Uterus (tissue), 4 donors: ENCODE data around the gene CCL14. TPM values are rescaled to one million over a fixed set of nuclear protein-coding genes. Genes with fewer than 3 reads are reported as not detected.

Experiments used
- DNase-seq, 2 donors: peaks; one replicate each; pipeline ENCODE4 v3.0.0-alpha.2; 2019 to 2020
- H3K27ac ChIP-seq, 2 donors: fragments of 200-600 bp; sonication (generic); 1 replicate in 1 of 2; 2 replicates in 1 of 2; pipeline ENCODE4 v1.5.1; 2016 to 2018
- H3K27me3 ChIP-seq, 2 donors: fragments of 200-600 bp; sonication (generic); one replicate each; pipeline ENCODE4 v1.5.1; 2018 to 2019; ENCODE audit warnings: control low read depth in 1 of 2
- H3K36me3 ChIP-seq, 2 donors: fragments of 200-600 bp; sonication (generic); one replicate each; pipeline ENCODE4 v1.5.1; 2019; ENCODE audit warnings: control low read depth in 1 of 2
- H3K4me1 ChIP-seq, 2 donors: fragments of 200-600 bp; sonication (generic); one replicate each; pipeline ENCODE4 v1.5.1; 2018 to 2019; ENCODE audit warnings: control low read depth in 1 of 2
- H3K4me3 ChIP-seq, 2 donors: fragments of 200-600 bp; sonication (generic); 1 replicate in 1 of 2; 2 replicates in 1 of 2; pipeline ENCODE4 v1.5.1; 2018 to 2019; ENCODE audit warnings: mild to moderate bottlenecking in 1 of 2
- H3K9me3 ChIP-seq, 2 donors: fragments of 200-600 bp; sonication (generic); one replicate each; pipeline ENCODE4 v1.5.1; 2019; ENCODE audit warnings: control low read depth in 1 of 2
- POLR2A ChIP-seq, 2 donors: fragments of 450-650 bp; IDR thresholded peaks; one replicate each; pipeline ENCODE4 v1.6.1; 2016; ENCODE audit warnings: antibody characterized with exemption in 2 of 2, mild to moderate bottlenecking in 1 of 2, moderate library complexity in 1 of 2
- intact Hi-C: fragments of 100-400 bp; cut with DNase I; formaldehyde crosslinking; loops from one replicate; pipeline ENCODE4 v1.15.1; 2023; ENCODE audit warnings: low total_unique reads
- total RNA-seq, 4 donors: library from RNA; depleted of rRNA in 3 of 4; stranded (reverse); fragments of >200 nt in 3 of 4; gene quantifications; one replicate each; pipeline versions ENCODE4 v1.1.0 to v1.2.4, GENCODE V29; 2014 to 2023
- TF ChIP-seq, protein P1 (sequence below), 4 experiments: fragments of 200-600 bp in 2 of 4; fragments of 450-650 bp in 2 of 4; sonication (generic) in 2 of 4; IDR thresholded peaks; one replicate each; pipeline ENCODE4 v1.5.1; 2016 to 2019; ENCODE audit warnings: antibody characterized with exemption in 4 of 4, mild to moderate bottlenecking in 2 of 4, moderate library complexity in 1 of 4
- donor health status: DM: yes; HTN: yes; CAD: no.

Gene CCL14
- total RNA-seq, 4 donors from 2014 or later = 0.97 to 165 (median 143) TPM

DNA sequence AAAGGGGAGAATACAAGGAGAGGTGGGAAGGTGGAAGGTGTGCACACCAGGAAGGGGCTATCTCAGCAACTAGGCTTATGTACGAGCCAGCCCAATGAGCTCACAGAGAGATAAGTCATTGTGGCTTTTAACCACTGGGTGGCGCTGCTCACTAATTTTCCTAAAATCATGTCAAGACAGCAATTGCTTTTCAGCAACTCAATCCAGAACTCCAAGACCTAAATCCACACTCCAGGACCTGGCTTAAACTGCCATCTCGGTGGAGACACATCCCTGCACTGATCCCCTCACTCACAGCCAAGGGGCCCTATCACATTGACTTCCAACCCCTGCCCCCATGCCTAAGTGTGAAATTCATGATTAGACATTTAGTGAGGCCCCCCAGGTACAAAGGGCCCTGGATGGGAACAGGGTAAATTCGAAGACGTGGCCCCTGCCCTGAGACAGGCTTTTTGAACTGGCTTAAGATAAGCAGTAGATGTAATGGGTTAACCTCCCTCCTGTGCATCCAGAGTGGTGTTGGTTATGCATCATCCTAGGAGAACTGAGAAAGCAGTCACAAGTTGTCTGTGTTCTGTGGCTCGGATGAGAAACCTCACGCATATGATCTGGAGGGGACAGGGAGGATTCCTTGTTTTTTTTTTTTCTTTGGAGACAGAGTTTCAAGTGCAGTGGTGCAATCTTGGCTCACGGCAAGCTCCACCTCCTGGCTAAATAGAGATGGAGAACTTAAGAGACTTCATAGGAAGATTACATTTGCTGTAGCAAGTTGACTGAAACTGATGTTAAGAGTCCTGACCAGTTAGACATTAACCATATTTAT lies 16.8 kb downstream of the CCL14 start:
- H3K36me3 ChIP-seq = no peaks in the 10 kb centered on the region
- H3K4me1 ChIP-seq = no peaks in the 10 kb centered on the region
- intact Hi-C loops = no loop called here
- no peaks in the 10 kb centered on the region for H3K9me3 ChIP-seq
- no peak for TF ChIP-seq POLR2A (IDR thresholded peaks at IDR 0.05)
- TF ChIP-seq, protein P1, sequence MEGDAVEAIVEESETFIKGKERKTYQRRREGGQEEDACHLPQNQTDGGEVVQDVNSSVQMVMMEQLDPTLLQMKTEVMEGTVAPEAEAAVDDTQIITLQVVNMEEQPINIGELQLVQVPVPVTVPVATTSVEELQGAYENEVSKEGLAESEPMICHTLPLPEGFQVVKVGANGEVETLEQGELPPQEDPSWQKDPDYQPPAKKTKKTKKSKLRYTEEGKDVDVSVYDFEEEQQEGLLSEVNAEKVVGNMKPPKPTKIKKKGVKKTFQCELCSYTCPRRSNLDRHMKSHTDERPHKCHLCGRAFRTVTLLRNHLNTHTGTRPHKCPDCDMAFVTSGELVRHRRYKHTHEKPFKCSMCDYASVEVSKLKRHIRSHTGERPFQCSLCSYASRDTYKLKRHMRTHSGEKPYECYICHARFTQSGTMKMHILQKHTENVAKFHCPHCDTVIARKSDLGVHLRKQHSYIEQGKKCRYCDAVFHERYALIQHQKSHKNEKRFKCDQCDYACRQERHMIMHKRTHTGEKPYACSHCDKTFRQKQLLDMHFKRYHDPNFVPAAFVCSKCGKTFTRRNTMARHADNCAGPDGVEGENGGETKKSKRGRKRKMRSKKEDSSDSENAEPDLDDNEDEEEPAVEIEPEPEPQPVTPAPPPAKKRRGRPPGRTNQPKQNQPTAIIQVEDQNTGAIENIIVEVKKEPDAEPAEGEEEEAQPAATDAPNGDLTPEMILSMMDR (IDR thresholded peaks at IDR 0.05) = peak; percentile 48 to 82 (median 64)
- H3K27me3 ChIP-seq = no peaks in the 10 kb centered on the region
- no peak overlapping the region for H3K4me3 ChIP-seq
- H3K27ac ChIP-seq = no peak overlapping the region
- peak; percentile 33 to 70 for DNase-seq

DNA sequence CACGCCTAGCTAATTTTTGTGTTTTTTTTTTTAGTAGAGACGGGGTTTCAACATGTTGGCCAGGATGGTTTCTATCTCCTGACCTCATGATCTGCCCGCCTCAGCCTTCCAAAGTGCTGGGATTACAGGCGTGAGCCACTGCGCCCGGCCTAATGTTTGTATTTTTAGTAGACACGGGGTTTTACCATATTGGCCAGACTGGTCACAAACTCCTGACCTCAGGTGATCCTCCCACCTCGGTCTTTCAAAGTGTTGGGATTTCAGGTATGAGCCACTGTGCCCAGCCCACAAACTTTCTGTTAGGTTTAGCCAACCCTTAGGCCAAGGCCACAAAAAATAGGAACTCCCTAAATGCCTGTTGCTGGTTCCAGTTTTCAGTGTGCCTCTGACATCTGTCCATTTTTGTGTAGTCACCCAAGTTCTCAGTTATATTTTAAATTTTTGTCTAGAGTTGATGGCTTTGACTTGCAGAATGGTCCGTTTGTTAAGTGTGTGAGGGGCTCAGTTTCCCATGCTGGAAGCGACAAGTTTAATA lies 17.9 kb downstream of the CCL14 start:
- DNase-seq = no peak
- Histone ChIP-seq H3K9me3 (no peaks in the 10 kb centered on the region), H3K36me3 (no peaks in the 10 kb centered on the region), H3K27me3 (no peaks in the 10 kb centered on the region), H3K4me3 (no peak overlapping the region), H3K4me1 (no peaks in the 10 kb centered on the region), H3K27ac (no peak overlapping the region)
- TF ChIP-seq, protein P1 (IDR thresholded peaks at IDR 0.05) = no peak
- TF ChIP-seq POLR2A (IDR thresholded peaks at IDR 0.05) = no peak
- intact Hi-C loops = no loop called here

DNA sequence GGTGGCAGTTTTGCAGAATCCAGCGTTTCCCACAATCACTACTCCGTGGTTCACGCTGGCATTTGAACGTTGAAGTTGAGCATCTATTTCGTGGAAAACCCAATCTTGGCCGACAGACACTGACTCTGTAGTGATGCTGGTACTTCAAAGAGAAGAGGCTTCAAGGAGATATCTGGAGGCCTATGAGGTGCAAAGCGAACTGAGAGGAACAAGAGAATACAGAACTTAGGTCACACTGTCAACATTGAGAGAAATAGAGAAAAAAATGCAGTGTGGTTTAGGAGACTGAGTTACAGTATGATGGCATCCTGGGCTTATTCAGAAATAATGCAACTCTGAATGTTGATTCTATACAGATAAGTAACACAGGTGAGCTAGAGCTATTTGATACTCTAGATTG lies 21.3 kb downstream of the CCL14 start:
- TF ChIP-seq, protein P1 (IDR thresholded peaks at IDR 0.05) = no peak
- TF ChIP-seq POLR2A (IDR thresholded peaks at IDR 0.05) = no peak
- H3K27ac ChIP-seq = no peak overlapping the region
- no peaks in the 10 kb centered on the region for H3K27me3 ChIP-seq
- intact Hi-C loops = no loop called here
- no peaks in the 10 kb centered on the region for H3K9me3 ChIP-seq
- H3K36me3 ChIP-seq = no peaks in the 10 kb centered on the region
- no peak overlapping the region for H3K4me3 ChIP-seq
- no peak for DNase-seq
- H3K4me1 ChIP-seq = no peaks in the 10 kb centered on the region

DNA sequence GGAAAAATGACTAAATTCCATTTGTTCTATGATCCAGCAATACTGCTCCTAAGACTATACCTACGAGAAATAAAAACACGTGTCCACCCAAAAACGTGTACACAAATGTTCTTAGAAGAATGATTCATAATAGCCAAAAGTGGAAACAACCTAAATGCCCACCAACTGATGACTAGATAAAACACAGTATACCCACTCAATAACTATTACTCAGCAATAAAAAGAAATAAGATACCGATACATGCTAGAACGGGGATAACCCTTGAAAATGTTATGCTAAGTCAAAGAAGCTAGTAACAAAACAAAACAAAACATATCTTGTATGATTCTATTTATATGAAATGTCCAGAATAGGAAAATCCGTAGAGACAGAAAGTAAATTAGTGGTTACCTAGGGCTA lies 22.9 kb downstream of the CCL14 start:
- TF ChIP-seq POLR2A (IDR thresholded peaks at IDR 0.05) = no peak
- TF ChIP-seq, protein P1 (IDR thresholded peaks at IDR 0.05) = no peak
- Histone ChIP-seq H3K4me3 (no peak overlapping the region), H3K36me3 (no peaks in the 10 kb centered on the region), H3K27ac (no peak overlapping the region), H3K9me3 (no peaks in the 10 kb centered on the region), H3K27me3 (no peaks in the 10 kb centered on the region), H3K4me1 (no peaks in the 10 kb centered on the region)
- intact Hi-C loops = no loop called here
- no peak for DNase-seq

DNA sequence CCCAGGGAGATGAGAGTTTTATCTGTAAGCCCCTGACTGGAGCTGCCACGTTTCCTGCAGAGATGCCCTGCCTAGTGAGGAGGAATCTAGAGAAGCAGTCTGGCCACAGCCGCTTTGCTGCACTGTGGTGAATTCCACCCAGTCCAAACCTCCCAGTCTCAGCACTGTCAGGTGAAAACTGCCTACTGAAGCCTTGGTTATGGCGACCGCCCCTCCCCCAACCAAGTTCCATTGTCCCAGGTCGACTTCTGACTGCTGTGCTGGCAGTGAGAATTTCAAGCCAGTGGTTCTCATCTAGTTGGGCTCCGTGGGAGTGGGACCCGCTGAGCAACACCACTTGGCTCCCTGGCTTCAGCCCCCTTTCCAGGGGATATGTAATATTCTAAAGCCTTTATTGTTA lies 32.8 kb downstream of the CCL14 start:
- Histone ChIP-seq H3K4me3 (no peak overlapping the region), H3K4me1 (no peaks in the 10 kb centered on the region), H3K27me3 (no peaks in the 10 kb centered on the region), H3K9me3 (no peaks in the 10 kb centered on the region), H3K27ac (no peak overlapping the region), H3K36me3 (no peaks in the 10 kb centered on the region)
- TF ChIP-seq, protein P1 (IDR thresholded peaks at IDR 0.05) = no peak
- TF ChIP-seq POLR2A (IDR thresholded peaks at IDR 0.05) = no peak
- intact Hi-C loops = no loop called here
- no peak for DNase-seq
